CD14-positive monocyte (primary cell): ENCODE measurements around the gene VAMP5. TPM values are rescaled to one million over a fixed set of nuclear protein-coding genes. Genes with fewer than 3 reads are reported as not detected.

ENCODE experiments used
- DNase-seq, 3 donors: peaks; one replicate each; pipeline ENCODE4 v3.0.0-alpha.2; 2011 to 2022
- H2AFZ ChIP-seq: 2 replicates; pipeline ENCODE4 v1.6.0; 2012; ENCODE audit warnings: mild to moderate bottlenecking, low read depth, low read length, inconsistent platforms; ENCODE audit not compliant: insufficient read depth, poor library complexity, severe bottlenecking
- H3K27ac ChIP-seq, 2 donors: 1 replicate in 1 of 2; 2 replicates in 1 of 2; pipeline ENCODE4 v1.5.1; 2012 to 2013; ENCODE audit warnings: low read length in 2 of 2, control low read depth in 1 of 2, inconsistent platforms in 1 of 2, low read depth in 1 of 2, mild to moderate bottlenecking in 1 of 2
- H3K27me3 ChIP-seq, 2 donors: one replicate each; pipeline versions ENCODE4 v1.6.0 to v1.6.1; 2011 to 2013; ENCODE audit warnings: low read length in 2 of 2; ENCODE audit not compliant: control insufficient read depth in 2 of 2, insufficient read depth in 2 of 2
- H3K36me3 ChIP-seq, 2 donors: replicated peaks in 1 of 2; 1 replicate in 1 of 2; 2 replicates in 1 of 2; pipeline versions ENCODE4 v1.5.1 to v1.6.1; 2012 to 2013; ENCODE audit warnings: low read length in 2 of 2, control low read depth in 1 of 2, inconsistent platforms in 1 of 2, mild to moderate bottlenecking in 1 of 2; ENCODE audit not compliant: insufficient read depth in 2 of 2, control insufficient read depth in 1 of 2
- H3K4me1 ChIP-seq, 2 donors: 1 replicate in 1 of 2; 2 replicates in 1 of 2; pipeline versions ENCODE4 v1.5.1 to v1.6.1; 2012 to 2013; ENCODE audit warnings: low read length in 2 of 2, control low read depth in 1 of 2, inconsistent platforms in 1 of 2, mild to moderate bottlenecking in 1 of 2, moderate library complexity in 1 of 2; ENCODE audit not compliant: insufficient read depth in 2 of 2, control insufficient read depth in 1 of 2
- H3K4me2 ChIP-seq: replicated peaks from 2 replicates; pipeline ENCODE3; 2012; ENCODE audit warnings: low read length, moderate library complexity, mild to moderate bottlenecking; ENCODE audit not compliant: poor library complexity, severe bottlenecking; ENCODE audit errors: extremely low read depth
- H3K4me3 ChIP-seq, 3 experiments: fragments of 200-600 bp in 1 of 3; sonication (generic) in 1 of 3; replicated peaks in 1 of 3; 1 replicate in 2 of 3; 2 replicates in 1 of 3; pipeline ENCODE4 v1.5.1; 2011 to 2013; ENCODE audit warnings: low read length in 3 of 3, mild to moderate bottlenecking in 3 of 3, control low read depth in 2 of 3, low read depth in 2 of 3, inconsistent platforms in 1 of 3, moderate library complexity in 1 of 3
- H3K79me2 ChIP-seq: 2 replicates; pipeline ENCODE4 v1.6.0; 2012; ENCODE audit warnings: mild to moderate bottlenecking, control low read depth, inconsistent platforms, low read length, moderate library complexity; ENCODE audit not compliant: insufficient read depth
- H3K9ac ChIP-seq: 2 replicates; pipeline ENCODE4 v1.6.0; 2017; ENCODE audit warnings: low read length, mild to moderate bottlenecking; ENCODE audit not compliant: insufficient read depth, poor library complexity, severe bottlenecking
- H3K9me3 ChIP-seq, 2 donors: replicated peaks in 1 of 2; 1 replicate in 1 of 2; 2 replicates in 1 of 2; pipeline versions ENCODE4 v1.5.1 to v1.6.1; 2012 to 2013; ENCODE audit warnings: low read length in 2 of 2, control low read depth in 1 of 2; ENCODE audit not compliant: control insufficient read depth in 1 of 2, insufficient read depth in 1 of 2
- H4K20me1 ChIP-seq: 2 replicates; pipeline ENCODE4 v1.6.0; 2012; ENCODE audit warnings: mild to moderate bottlenecking, low read length, control low read depth, moderate library complexity; ENCODE audit not compliant: insufficient read depth
- H3K27ac Mint-ChIP-seq, 7 donors: one replicate each; pipeline ENCODE4 v1.8.0; 2020; ENCODE audit warnings: mild to moderate bottlenecking in 7 of 7, mixed read lengths in 7 of 7, moderate library complexity in 6 of 7, inconsistent platforms in 2 of 7
- H3K27me3 Mint-ChIP-seq, 3 donors: one replicate each; pipeline ENCODE4 v1.8.0; 2021 to 2022; ENCODE audit warnings: low read depth in 3 of 3, mild to moderate bottlenecking in 3 of 3, mixed read lengths in 3 of 3, moderate library complexity in 3 of 3, inconsistent platforms in 1 of 3
- H3K36me3 Mint-ChIP-seq, 2 donors: one replicate each; pipeline ENCODE4 v1.8.0; 2020; ENCODE audit warnings: mixed read lengths in 2 of 2, inconsistent platforms in 1 of 2, mild to moderate bottlenecking in 1 of 2
- H3K4me1 Mint-ChIP-seq: one replicate; pipeline ENCODE4 v1.8.0; 2020; ENCODE audit warnings: mild to moderate bottlenecking, mixed read lengths
- H3K4me3 Mint-ChIP-seq, 2 donors: one replicate each; pipeline ENCODE4 v1.8.0; 2020; ENCODE audit warnings: mild to moderate bottlenecking in 2 of 2, mixed read lengths in 2 of 2, moderate library complexity in 1 of 2
- H3K9me3 Mint-ChIP-seq, 7 donors: one replicate each; pipeline ENCODE4 v1.8.0; 2020 to 2022; ENCODE audit warnings: mixed read lengths in 7 of 7, mild to moderate bottlenecking in 6 of 7, moderate library complexity in 6 of 7, inconsistent platforms in 2 of 7
- CTCF ChIP-seq: fragments of 200-600 bp; IDR thresholded peaks from one replicate; pipeline ENCODE4 v1.8.0; 2022; ENCODE audit warnings: antibody characterized with exemption, mild to moderate bottlenecking
- WGBS: methylation state at CpG from one replicate; pipeline ENCODE4 v1.1.5; 2013; ENCODE audit warnings: missing lambda C conversion rate; ENCODE audit not compliant: insufficient coverage; 5-methylcytosine and 5-hydroxymethylcytosine counted together
- intact Hi-C, 2 donors: fragments of 100-400 bp; cut with micrococcal nuclease; formaldehyde crosslinking; loops; one replicate each; pipeline versions ENCODE4 v1.15.0 to v1.15.1; 2023
- polyA plus RNA-seq, 3 donors: library from polyadenylated mRNA; depleted of rRNA in 1 of 3; unstranded in 2 of 3; stranded (reverse) in 1 of 3; fragments of 300-500 nt in 2 of 3; fragments of >200 nt in 1 of 3; fragmentation: Illumina TruSeq in 2 of 3; gene quantifications; 1 replicate in 2 of 3; 2 replicates in 1 of 3; pipeline ENCODE4 v1.2.3, GENCODE V29; 2012 to 2021

VAMP5 gene
- polyA plus RNA-seq, 3 donors = 154 to 251 (median 171) TPM

- no peak for DNase-seq
- Histone ChIP-seq H3K9me3 (no peaks in the 10 kb centered on the region), H3K79me2 (peaks cover 41% of the 10 kb centered on the region), H3K9ac (no peak overlapping the region), H3K36me3 (peaks cover 0 to under 1% of the 10 kb centered on the region in 2 donors), H4K20me1 (peaks cover 14% of the 10 kb centered on the region), H2AFZ (no peak overlapping the region), H3K27ac (no peak overlapping the region), H3K27me3 (no peaks in the 10 kb centered on the region), H3K4me2 (no peak overlapping the region), H3K4me1 (peaks cover 28 to 42% of the 10 kb centered on the region in 2 donors), H3K4me3 (no peak overlapping the region)
- TF ChIP-seq CTCF = no peak
- Mint-ChIP-seq H3K27ac (no peak overlapping the region), H3K9me3 (no peaks in the 10 kb centered on the region), H3K4me1 (peaks cover 37% of the 10 kb centered on the region), H3K4me3 (no peak overlapping the region), H3K36me3 (peaks cover 3 to 8% of the 10 kb centered on the region in 2 donors), H3K27me3 (peaks cover 3 to 6% (median 4%) of the 10 kb centered on the region in 3 donors)
- WGBS = 80% methylated on average over 1 of the region's 8 CpGs
- intact Hi-C loops = no loop called here
These were observed 8.5 kb upstream of the VAMP5 start for GRCh38 chr2:85575739-85576138.

- H3K9ac ChIP-seq = peak overlapping the region; percentile 76
- H3K36me3 Mint-ChIP-seq = peaks cover 12 to 21% of the 10 kb centered on the region in 2 donors
- peak overlapping the region; percentile 92 to 98 (median 96) for H3K27ac Mint-ChIP-seq
- H3K4me3 Mint-ChIP-seq = peak overlapping the region; percentile 96 to 99
- H3K9me3 Mint-ChIP-seq = no peaks in the 10 kb centered on the region
- intact Hi-C loops = no loop called here
- peak overlapping the region; percentile 81 for H3K4me2 ChIP-seq
- peak overlapping the region; percentile 53 to 86 (median 78) for H3K4me3 ChIP-seq
- H3K27me3 ChIP-seq = no peaks in the 10 kb centered on the region
- no peak for TF ChIP-seq CTCF
- H3K4me1 ChIP-seq = peaks cover 30 to 45% of the 10 kb centered on the region in 2 donors
- peaks cover 19% of the 10 kb centered on the region for H4K20me1 ChIP-seq
- H3K9me3 ChIP-seq = no peaks in the 10 kb centered on the region
- no CpG with 5 or more reads among the region's 3 CpGs for WGBS
- DNase-seq = no peak
- peaks cover 8 to 13% of the 10 kb centered on the region in 2 donors for H3K36me3 ChIP-seq
- H2AFZ ChIP-seq = peak overlapping the region; percentile 90
- peaks cover 0 to 4% (median 3%) of the 10 kb centered on the region in 3 donors for H3K27me3 Mint-ChIP-seq
- H3K27ac ChIP-seq = peak overlapping the region; percentile 85 to 91
- peaks cover 44% of the 10 kb centered on the region for H3K4me1 Mint-ChIP-seq
- peaks cover 54% of the 10 kb centered on the region for H3K79me2 ChIP-seq
These were observed 7.2 kb upstream of the VAMP5 start for GRCh38 chr2:85577063-85577385.
